ENCODE measurements around the gene PIGK. TPM values are rescaled to one million over a fixed set of nuclear protein-coding genes. Genes with fewer than 3 reads are reported as not detected.
"Not testable (repeated sequence)": the region's sequence is repeated elsewhere in the genome, so short reads cannot be mapped to it uniquely, and the experiment has no call there.

PIGK gene
- total and polyA plus RNA-seq, 10 of the 15 experiments (the other 5 are each of a cell fraction or from before 2014, with no cell fraction given) = 9.1 to 27.4 (median 16.9) TPM

DNA sequence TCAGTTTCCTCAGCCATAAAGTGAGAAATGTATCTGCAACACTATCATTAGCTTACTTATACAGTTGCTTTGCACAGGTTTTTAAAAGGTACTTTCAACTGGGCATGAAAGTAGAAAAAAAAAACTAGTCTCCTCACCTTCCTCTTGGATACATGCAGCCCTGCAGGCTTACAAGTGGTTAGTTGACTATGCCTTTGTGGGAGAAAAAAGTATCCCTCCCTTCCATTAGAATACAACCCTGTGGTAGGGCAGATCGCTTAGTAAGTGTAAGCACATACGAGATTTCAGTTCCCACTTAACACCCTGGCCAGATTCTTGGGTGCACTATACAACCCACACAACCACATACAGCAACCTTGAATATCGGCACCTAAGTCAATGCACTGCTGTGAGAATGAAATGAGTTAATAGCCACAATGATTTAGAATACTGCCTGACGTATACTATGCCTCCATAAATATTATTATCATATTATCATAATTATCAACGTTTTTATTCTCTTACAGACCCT is 54.7 kb downstream of the PIGK start:
- H3K4me3 ChIP-seq = no peak overlapping the region
- H2AFZ ChIP-seq (ENCODE audit: control insufficient read depth, low read depth, low read length) = no peak overlapping the region
- WGBS (ENCODE audit: insufficient coverage, insufficient replicate concordance, low lambda C conversion rate, missing lambda C conversion rate) = 86% methylated on average over 5 of the region's 5 CpGs
- no peak overlapping the region for H3K9ac ChIP-seq (ENCODE audit: control insufficient read depth, insufficient read depth, low read length)
- no peaks in the 10 kb centered on the region for H3K4me1 ChIP-seq (ENCODE audit: control insufficient read depth, insufficient read depth, low read length)
- peaks cover 0 to 3% of the 10 kb centered on the region in 2 experiments; a peak in 1 of 4 replicates for H3K36me3 ChIP-seq (ENCODE audit: control insufficient read depth in 2 of 2, insufficient read depth in 2 of 2, low read length in 1 of 2)
- ChIA-PET POLR2A (no interaction called here), RAD21 (ENCODE audit: unreplicated experiment) (no interaction called here), CTCF (no interaction called here), SMC1A (ENCODE audit: uncharacterized antibody, unreplicated experiment) (interaction anchor here (1.4 kb wide), 1 partner anchor 10 kb away, joined by 5 read pairs; no protein-coding TSS in a partner anchor)
- DNase-seq (ENCODE audit: low read depth, low spot score) = no peak
- no peaks in the 10 kb centered on the region for H4K20me1 ChIP-seq (ENCODE audit: control insufficient read depth, insufficient read depth)
- TF ChIP-seq FOXK2 (IDR thresholded peaks at IDR 0.05) (no peak), CBX3 (IDR thresholded peaks at IDR 0.05; ENCODE audit: borderline replicate concordance, low read depth) (no peak), NR2C1 (IDR thresholded peaks at IDR 0.05) (no peak), RAD21 (IDR thresholded peaks at IDR 0.05; ENCODE audit: insufficient read depth, low read depth, low read length) (no peak)
- TF ChIP-seq, protein P1, sequence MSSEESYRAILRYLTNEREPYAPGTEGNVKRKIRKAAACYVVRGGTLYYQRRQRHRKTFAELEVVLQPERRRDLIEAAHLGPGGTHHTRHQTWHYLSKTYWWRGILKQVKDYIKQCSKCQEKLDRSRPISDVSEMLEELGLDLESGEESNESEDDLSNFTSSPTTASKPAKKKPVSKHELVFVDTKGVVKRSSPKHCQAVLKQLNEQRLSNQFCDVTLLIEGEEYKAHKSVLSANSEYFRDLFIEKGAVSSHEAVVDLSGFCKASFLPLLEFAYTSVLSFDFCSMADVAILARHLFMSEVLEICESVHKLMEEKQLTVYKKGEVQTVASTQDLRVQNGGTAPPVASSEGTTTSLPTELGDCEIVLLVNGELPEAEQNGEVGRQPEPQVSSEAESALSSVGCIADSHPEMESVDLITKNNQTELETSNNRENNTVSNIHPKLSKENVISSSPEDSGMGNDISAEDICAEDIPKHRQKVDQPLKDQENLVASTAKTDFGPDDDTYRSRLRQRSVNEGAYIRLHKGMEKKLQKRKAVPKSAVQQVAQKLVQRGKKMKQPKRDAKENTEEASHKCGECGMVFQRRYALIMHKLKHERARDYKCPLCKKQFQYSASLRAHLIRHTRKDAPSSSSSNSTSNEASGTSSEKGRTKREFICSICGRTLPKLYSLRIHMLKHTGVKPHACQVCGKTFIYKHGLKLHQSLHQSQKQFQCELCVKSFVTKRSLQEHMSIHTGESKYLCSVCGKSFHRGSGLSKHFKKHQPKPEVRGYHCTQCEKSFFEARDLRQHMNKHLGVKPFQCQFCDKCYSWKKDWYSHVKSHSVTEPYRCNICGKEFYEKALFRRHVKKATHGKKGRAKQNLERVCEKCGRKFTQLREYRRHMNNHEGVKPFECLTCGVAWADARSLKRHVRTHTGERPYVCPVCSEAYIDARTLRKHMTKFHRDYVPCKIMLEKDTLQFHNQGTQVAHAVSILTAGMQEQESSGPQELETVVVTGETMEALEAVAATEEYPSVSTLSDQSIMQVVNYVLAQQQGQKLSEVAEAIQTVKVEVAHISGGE (CRISPR knock-in tag; IDR thresholded peaks at IDR 0.05) = no peak
- H3K79me2 ChIP-seq (ENCODE audit: control insufficient read depth, insufficient read depth, low read length) = no peaks in the 10 kb centered on the region
- no peak overlapping the region for H3K27ac ChIP-seq (ENCODE audit: control insufficient read depth, insufficient read depth)
- no peak overlapping the region for H3K4me2 ChIP-seq (ENCODE audit: control insufficient read depth, insufficient read depth)
- no peak for FAIRE-seq
- H3K9me3 ChIP-seq (replicated peaks; ENCODE audit: control insufficient read depth, insufficient read depth, low read length) = no peaks in the 10 kb centered on the region
- in situ Hi-C loops (cut with MboI) = no loop called here
- no TSS peak for BruUV-seq (replicated peaks)
- H3K27me3 ChIP-seq (replicated peaks in 1 of 2; ENCODE audit: control insufficient read depth in 2 of 2, insufficient read depth in 2 of 2, low read length in 1 of 2) = no peaks in the 10 kb centered on the region
- no peak for ATAC-seq
- intact Hi-C loops (cut with micrococcal nuclease; ENCODE audit: unreplicated experiment) = no loop called here

DNA sequence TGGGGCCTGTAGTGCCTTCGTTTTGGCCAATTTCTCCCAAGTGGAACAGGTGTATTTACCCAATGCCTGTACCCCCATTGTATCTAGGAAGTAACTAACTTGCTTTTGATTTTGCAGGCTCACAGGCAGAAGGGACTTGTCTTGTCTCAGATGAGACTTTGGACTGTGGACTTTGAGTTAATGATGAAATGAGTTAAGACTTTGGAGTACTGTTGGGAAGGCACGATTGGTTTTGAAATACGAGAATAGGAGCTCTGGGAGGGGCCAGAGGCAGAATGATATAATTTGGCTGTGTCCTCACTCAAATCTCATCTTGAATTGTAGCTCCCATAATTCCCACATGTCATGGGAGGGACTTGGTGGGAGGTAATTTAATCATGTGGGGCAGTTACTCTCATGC is 59.5 kb downstream of the PIGK start:
- intact Hi-C loops (cut with micrococcal nuclease; ENCODE audit: unreplicated experiment) = loop anchor here (10.0 kb wide), 1 partner anchor 255 kb away; no protein-coding TSS in a partner anchor
- H4K20me1 ChIP-seq (ENCODE audit: control insufficient read depth, insufficient read depth); CTCF ChIA-PET; POLR2A ChIA-PET; H3K27me3 ChIP-seq (replicated peaks in 1 of 2; ENCODE audit: control insufficient read depth in 2 of 2, insufficient read depth in 2 of 2, low read length in 1 of 2); H2AFZ ChIP-seq (ENCODE audit: control insufficient read depth, low read depth, low read length); H3K4me2 ChIP-seq (ENCODE audit: control insufficient read depth, insufficient read depth); FAIRE-seq; H3K27ac ChIP-seq (ENCODE audit: control insufficient read depth, insufficient read depth); H3K9ac ChIP-seq (ENCODE audit: control insufficient read depth, insufficient read depth, low read length); ATAC-seq; SMC1A ChIA-PET (ENCODE audit: uncharacterized antibody, unreplicated experiment); H3K36me3 ChIP-seq (ENCODE audit: control insufficient read depth in 2 of 2, insufficient read depth in 2 of 2, low read length in 1 of 2); in situ Hi-C loops (cut with MboI); H3K9me3 ChIP-seq (replicated peaks; ENCODE audit: control insufficient read depth, insufficient read depth, low read length); H3K79me2 ChIP-seq (ENCODE audit: control insufficient read depth, insufficient read depth, low read length); H3K4me3 ChIP-seq; RAD21 ChIA-PET (ENCODE audit: unreplicated experiment); DNase-seq (ENCODE audit: low read depth, low spot score); BruUV-seq (replicated peaks); H3K4me1 ChIP-seq (ENCODE audit: control insufficient read depth, insufficient read depth, low read length): not testable (repeated sequence)
- 70% methylated on average over 3 of the region's 3 CpGs for WGBS (ENCODE audit: insufficient coverage, insufficient replicate concordance, low lambda C conversion rate, missing lambda C conversion rate)

All from GM12878 (cell line).